ENCODE results near the gene MYH7. TPM values are rescaled to one million over a fixed set of nuclear protein-coding genes. Genes with fewer than 3 reads are reported as not detected.

The MYH7 gene
- total and polyA plus RNA-seq, 2 of the 4 experiments (the other 2 are of a cell fraction) = not detected

DNA sequence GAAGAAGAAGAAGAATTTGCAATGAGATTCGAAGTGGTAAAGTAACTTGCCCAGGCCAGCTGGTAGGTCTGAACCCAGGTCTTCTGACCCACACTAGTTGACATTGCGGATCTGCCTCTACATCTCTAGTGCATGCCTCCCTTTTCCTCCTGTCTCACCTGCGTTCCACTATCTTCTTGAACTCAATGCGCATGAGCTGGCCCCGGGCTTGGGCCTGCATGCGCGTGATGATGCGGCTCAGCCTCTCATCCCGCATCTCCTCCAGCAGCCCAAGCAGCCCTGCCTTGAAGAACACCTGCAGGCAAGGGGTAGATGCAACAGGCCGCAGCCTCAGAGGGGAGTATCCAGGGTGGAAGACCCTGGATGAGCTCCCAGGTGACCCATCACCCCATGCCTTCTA is 39.3 kb downstream of the MYH7 start:
- Histone ChIP-seq H2BK15ac (ENCODE audit: low read depth, low read length) (no peak overlapping the region), H2BK120ac (ENCODE audit: low read depth, low read length) (no peak overlapping the region), H4K91ac (ENCODE audit: insufficient read depth, low read depth, low read length) (no peak overlapping the region), H3K23ac (ENCODE audit: low read depth, low read length) (no peak overlapping the region), H3K27ac (ENCODE audit: insufficient read depth, low read length) (no peak overlapping the region), H3K4me2 (ENCODE audit: low read depth, low read length) (no peak overlapping the region), H2BK5ac (ENCODE audit: low read depth, low read length, poor library complexity, severe bottlenecking) (no peak overlapping the region), H2AFZ (replicated peaks; ENCODE audit: low read length, poor library complexity) (no peak overlapping the region), H3K79me1 (ENCODE audit: low read depth in 1 of 2, low read length in 2 of 2) (no peaks in the 10 kb centered on the region), H3K36me3 (ENCODE audit: control insufficient read depth, insufficient read depth, low read length) (no peaks in the 10 kb centered on the region), H3K56ac (ENCODE audit: extremely low read depth, insufficient read depth, low read length) (no peak overlapping the region), H3K4me1 (ENCODE audit: control insufficient read depth, insufficient read depth, low read length) (no peaks in the 10 kb centered on the region), H3K9ac (ENCODE audit: low read depth, low read length) (no peak overlapping the region), H3K14ac (replicated peaks; ENCODE audit: low read depth, low read length) (no peak overlapping the region), H2AK9ac (replicated peaks; ENCODE audit: low read depth, low read length, poor library complexity) (peak overlapping the region; percentile 42), H4K20me1 (ENCODE audit: insufficient read depth, low read length) (no peaks in the 10 kb centered on the region), H2BK20ac (ENCODE audit: low read depth, low read length) (no peak overlapping the region), H3K27me3 (ENCODE audit: control insufficient read depth, insufficient read depth, low read length) (peaks cover 13% of the 10 kb centered on the region), H3K18ac (ENCODE audit: low read depth, low read length) (no peak overlapping the region), H3K4me3 (ENCODE audit: insufficient read depth, low read depth, low read length) (no peak overlapping the region), H3K4ac (ENCODE audit: low read depth, low read length) (no peak overlapping the region), H2AK5ac (ENCODE audit: low read depth, low read length) (no peak overlapping the region), H3K9me3 (ENCODE audit: control insufficient read depth, insufficient read depth, low read length) (no peaks in the 10 kb centered on the region), H4K5ac (ENCODE audit: low read depth, low read length) (no peak overlapping the region), H3K9me1 (ENCODE audit: insufficient read depth, low read length) (no peaks in the 10 kb centered on the region), H4K8ac (ENCODE audit: low read depth in 2 of 2, low read length in 2 of 2) (no peak overlapping the region)
- ChIA-PET POLR2A (ENCODE audit: unreplicated experiment) (no interaction called here), CTCF (no interaction called here)
- ATAC-seq (ENCODE audit: low read depth) (no peak), DNase-seq (no peak)
- in situ Hi-C loops (cut with MboI; ENCODE audit: low sequenced_read_pairs) (no loop called here), intact Hi-C loops (cut with micrococcal nuclease) (no loop called here), dilution Hi-C loops (cut with HindIII; ENCODE audit: low sequenced_read_pairs, unreplicated experiment) (no loop called here)
- no peak for TF ChIP-seq ELK1 (IDR thresholded peaks at IDR 0.05; ENCODE audit: borderline replicate concordance, low read depth, low read length)
- TF ChIP-seq BHLHE40 (IDR thresholded peaks at IDR 0.05; ENCODE audit: low read depth, low read length) = no peak
- TF ChIP-seq MXI1 (IDR thresholded peaks at IDR 0.05; ENCODE audit: borderline replicate concordance, low read depth, low read length) = no peak
- TF ChIP-seq POLR2A (IDR thresholded peaks at IDR 0.05; ENCODE audit: low read depth, low read length) = no peak
- no peak for TF ChIP-seq FOS (IDR thresholded peaks at IDR 0.05; ENCODE audit: low read depth, low read length)
- TF ChIP-seq RCOR1 (IDR thresholded peaks at IDR 0.05; ENCODE audit: insufficient replicate concordance, low read length) = no peak
- TF ChIP-seq SMC3 (IDR thresholded peaks at IDR 0.05; ENCODE audit: low read depth, low read length) = no peak
- TF ChIP-seq, protein P1, sequence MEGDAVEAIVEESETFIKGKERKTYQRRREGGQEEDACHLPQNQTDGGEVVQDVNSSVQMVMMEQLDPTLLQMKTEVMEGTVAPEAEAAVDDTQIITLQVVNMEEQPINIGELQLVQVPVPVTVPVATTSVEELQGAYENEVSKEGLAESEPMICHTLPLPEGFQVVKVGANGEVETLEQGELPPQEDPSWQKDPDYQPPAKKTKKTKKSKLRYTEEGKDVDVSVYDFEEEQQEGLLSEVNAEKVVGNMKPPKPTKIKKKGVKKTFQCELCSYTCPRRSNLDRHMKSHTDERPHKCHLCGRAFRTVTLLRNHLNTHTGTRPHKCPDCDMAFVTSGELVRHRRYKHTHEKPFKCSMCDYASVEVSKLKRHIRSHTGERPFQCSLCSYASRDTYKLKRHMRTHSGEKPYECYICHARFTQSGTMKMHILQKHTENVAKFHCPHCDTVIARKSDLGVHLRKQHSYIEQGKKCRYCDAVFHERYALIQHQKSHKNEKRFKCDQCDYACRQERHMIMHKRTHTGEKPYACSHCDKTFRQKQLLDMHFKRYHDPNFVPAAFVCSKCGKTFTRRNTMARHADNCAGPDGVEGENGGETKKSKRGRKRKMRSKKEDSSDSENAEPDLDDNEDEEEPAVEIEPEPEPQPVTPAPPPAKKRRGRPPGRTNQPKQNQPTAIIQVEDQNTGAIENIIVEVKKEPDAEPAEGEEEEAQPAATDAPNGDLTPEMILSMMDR (conservative IDR thresholded peaks at IDR 0.05; ENCODE audit: low read depth, low read length) = no peak
- no peak for TF ChIP-seq NFE2L2 (IDR thresholded peaks at IDR 0.05; ENCODE audit: low read depth, low read length)
- TF ChIP-seq USF2 (IDR thresholded peaks at IDR 0.05; ENCODE audit: low read depth, low read length) = no peak
- TF ChIP-seq MAZ (IDR thresholded peaks at IDR 0.05; ENCODE audit: borderline replicate concordance, low read depth, low read length) = no peak
- no peak for TF ChIP-seq RAD21 (IDR thresholded peaks at IDR 0.05; ENCODE audit: low read length)
- TF ChIP-seq CHD1 (IDR thresholded peaks at IDR 0.05; ENCODE audit: low read depth, low read length) = no peak
- TF ChIP-seq MAFK (IDR thresholded peaks at IDR 0.05; ENCODE audit: low read depth, low read length) = no peak
- no peak for TF ChIP-seq RFX5 (IDR thresholded peaks at IDR 0.05; ENCODE audit: low read depth, low read length)
- no peak for TF ChIP-seq CEBPB (IDR thresholded peaks at IDR 0.05; ENCODE audit: low read depth, low read length)
- BruUV-seq (replicated peaks) = no TSS peak
- 75% methylated on average over 7 of the region's 10 CpGs; no CpG with 5 or more reads in 1 of the 2 experiments for WGBS, 2 experiments (ENCODE audit: extremely low coverage in 2 of 2, insufficient read length in 1 of 2)
